HEK293 (cell line): ENCODE measurements around the gene TNPO3.

Experiments
- CTCF ChIA-PET: fragments of 350-600 bp; formaldehyde crosslinking; extraction: SDS; loops from one replicate; lab custom pipeline; 2021; ENCODE audit warnings: antibody characterized with exemption; lab: Yijun Ruan, JAX
- POLR2A ChIA-PET: fragments of 300-600 bp; formaldehyde crosslinking; extraction: SDS; loops from one replicate; lab custom pipeline; 2020; ENCODE audit warnings: antibody characterized with exemption, inconsistent platforms; lab: Yijun Ruan, JAX
- H3K27ac ChIP-seq: fragments of 200-500 bp; sonication (Bioruptor generic); 2 replicates; pipeline ENCODE4 v1.5.1; 2014; ENCODE audit warnings: low read depth, low read length, control low read depth, inconsistent platforms; ENCODE audit errors: extremely low read depth
- H3K36me3 ChIP-seq, 2 experiments: fragments of 200-500 bp in 1 of 2; sonication (Bioruptor generic) in 1 of 2; 1 replicate in 1 of 2; 2 replicates in 1 of 2; pipeline ENCODE4 v1.5.1; 2014 to 2017; ENCODE audit warnings: inconsistent platforms in 2 of 2, low read length in 2 of 2; ENCODE audit not compliant: control insufficient read depth in 2 of 2, insufficient read depth in 1 of 2
- H3K4me1 ChIP-seq: fragments of 200-500 bp; sonication (Bioruptor generic); 2 replicates; pipeline ENCODE4 v1.5.1; 2014; ENCODE audit warnings: mild to moderate bottlenecking, low read length, inconsistent platforms; ENCODE audit not compliant: control insufficient read depth, insufficient read depth
- H3K4me3 ChIP-seq: 2 replicates; pipeline ENCODE4 v1.5.1; 2011; ENCODE audit warnings: low read depth, mild to moderate bottlenecking, control low read depth, low read length, moderate library complexity
- H3K9me3 ChIP-seq: fragments of 200-500 bp; sonication (Bioruptor generic); 2 replicates; pipeline ENCODE4 v1.5.1; 2014; ENCODE audit warnings: low read depth, low read length, inconsistent platforms; ENCODE audit not compliant: control insufficient read depth, insufficient read depth
- IKZF3 ChIP-seq: fragments of 450-650 bp; IDR thresholded peaks from 2 replicates; pipeline ENCODE4 v1.5.0; 2018; ENCODE audit warnings: missing biosample characterization, mild to moderate bottlenecking, missing genetic modification characterization, moderate library complexity
- SALL2 ChIP-seq: fragments of 450-650 bp; formaldehyde crosslinking; IDR thresholded peaks from 2 replicates; pipeline ENCODE4 v1.5.0; 2017; ENCODE audit warnings: missing biosample characterization, mild to moderate bottlenecking, missing genetic modification characterization, borderline replicate concordance
- ZBTB1 ChIP-seq: fragments of 450-650 bp; formaldehyde crosslinking; IDR thresholded peaks from 2 replicates; pipeline ENCODE4 v1.5.1; 2016; ENCODE audit warnings: missing biosample characterization, missing genetic modification characterization
- ZNF121 ChIP-seq: fragments of 450-650 bp; formaldehyde crosslinking; IDR thresholded peaks from 2 replicates; pipeline ENCODE4 v1.5.1; 2016; ENCODE audit warnings: missing biosample characterization, missing genetic modification characterization
- ZNF18 ChIP-seq: fragments of 450-650 bp; formaldehyde crosslinking; IDR thresholded peaks from 2 replicates; pipeline ENCODE4 v1.5.1; 2016; ENCODE audit warnings: missing biosample characterization, missing genetic modification characterization
- ZNF26 ChIP-seq: fragments of 450-650 bp; formaldehyde crosslinking; IDR thresholded peaks from 2 replicates; pipeline ENCODE4 v1.5.1; 2016; ENCODE audit warnings: missing biosample characterization, missing genetic modification characterization
- ZNF302 ChIP-seq: fragments of 450-650 bp; formaldehyde crosslinking; IDR thresholded peaks from 2 replicates; pipeline ENCODE4 v1.5.1; 2016; ENCODE audit warnings: missing biosample characterization, missing genetic modification characterization, low read depth
- ZNF391 ChIP-seq: fragments of 450-650 bp; formaldehyde crosslinking; IDR thresholded peaks from 2 replicates; pipeline ENCODE4 v1.5.1; 2016; ENCODE audit warnings: low read depth, missing biosample characterization, missing genetic modification characterization, borderline replicate concordance
- ZNF433 ChIP-seq: fragments of 450-650 bp; formaldehyde crosslinking; IDR thresholded peaks from 2 replicates; pipeline ENCODE4 v1.5.1; 2016; ENCODE audit warnings: missing biosample characterization, missing genetic modification characterization, low read depth
- ZNF521 ChIP-seq: fragments of 450-650 bp; formaldehyde crosslinking; IDR thresholded peaks from 2 replicates; pipeline ENCODE4 v1.5.1; 2017; ENCODE audit warnings: missing biosample characterization, mild to moderate bottlenecking, missing genetic modification characterization
- ZNF677 ChIP-seq: fragments of 450-650 bp; IDR thresholded peaks from 2 replicates; pipeline ENCODE4 v1.5.0; 2018; ENCODE audit warnings: missing biosample characterization, mild to moderate bottlenecking, missing genetic modification characterization, moderate library complexity
- ZNF747 ChIP-seq: fragments of 450-650 bp; formaldehyde crosslinking; IDR thresholded peaks from 2 replicates; pipeline ENCODE4 v1.5.1; 2016; ENCODE audit warnings: missing biosample characterization, missing genetic modification characterization
- TF ChIP-seq, protein P1 (sequence below): fragments of 450-650 bp; formaldehyde crosslinking; IDR thresholded peaks from 2 replicates; pipeline ENCODE4 v1.5.1; 2016; ENCODE audit warnings: missing biosample characterization, missing genetic modification characterization, low read depth

Gene TNPO3

DNA sequence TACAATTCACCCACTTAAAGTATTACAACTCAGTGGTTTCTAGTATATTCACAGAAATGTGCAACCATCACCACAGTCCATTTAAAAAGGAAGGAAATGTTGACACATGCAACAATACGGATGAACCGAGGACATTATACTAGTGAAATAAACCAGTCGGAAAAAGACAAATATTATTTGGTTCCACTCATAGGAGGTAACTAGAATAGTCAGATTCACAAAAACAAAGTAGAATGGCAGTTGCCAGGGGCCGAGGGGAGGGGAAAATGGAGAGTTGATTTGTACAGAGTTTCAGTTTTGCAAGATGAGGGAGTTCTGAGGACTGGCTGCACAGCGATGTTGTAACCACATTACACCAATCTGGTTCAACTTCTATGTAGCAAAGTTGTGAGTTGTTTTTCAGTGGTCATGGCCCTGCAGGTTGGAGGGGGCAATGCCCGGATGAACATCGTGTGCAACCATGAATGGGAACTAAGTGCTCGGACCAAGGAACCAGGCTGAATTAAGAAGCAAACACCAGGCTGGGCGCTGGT is 17.6 kb upstream of the TNPO3 start:
- Histone ChIP-seq H3K27ac (no peak overlapping the region), H3K4me1 (no peaks in the 10 kb centered on the region), H3K4me3 (no peak overlapping the region), H3K9me3 (no peaks in the 10 kb centered on the region), H3K36me3 (no peaks in the 10 kb centered on the region)
- CTCF ChIA-PET: interaction anchor here (1.1 kb wide), 1 partner anchor 17 kb away, joined by 4 read pairs; no protein-coding TSS in a partner anchor
- POLR2A ChIA-PET: no interaction called here
- TF ChIP-seq ZNF433 (no peak), ZNF18 (tag by site-specific recombination) (no peak)

DNA sequence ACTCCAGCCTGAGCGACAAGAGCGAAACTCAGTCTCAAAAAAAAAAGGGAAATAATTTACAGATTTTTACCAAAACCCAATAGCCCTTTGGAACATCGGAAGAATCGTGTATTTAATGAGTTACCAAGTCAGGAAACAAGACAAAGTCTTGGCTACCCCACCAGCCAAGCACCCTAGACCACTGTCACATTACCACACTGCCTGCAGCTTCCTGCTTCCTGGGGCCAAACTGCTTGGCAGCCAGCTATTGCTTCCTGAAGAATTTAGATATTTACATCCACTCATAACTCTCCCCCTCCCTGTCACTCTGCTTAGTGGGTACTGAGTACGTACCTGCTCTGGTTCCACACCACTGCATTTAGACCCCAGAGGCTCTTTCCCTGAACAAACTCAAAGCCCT is 14.1 kb upstream of the TNPO3 start:
- POLR2A ChIA-PET: no interaction called here
- CTCF ChIA-PET: interaction anchor here (2.0 kb wide), 1 partner anchor 22 kb away, joined by 8 read pairs; no protein-coding TSS in a partner anchor
- TF ChIP-seq, protein P1, sequence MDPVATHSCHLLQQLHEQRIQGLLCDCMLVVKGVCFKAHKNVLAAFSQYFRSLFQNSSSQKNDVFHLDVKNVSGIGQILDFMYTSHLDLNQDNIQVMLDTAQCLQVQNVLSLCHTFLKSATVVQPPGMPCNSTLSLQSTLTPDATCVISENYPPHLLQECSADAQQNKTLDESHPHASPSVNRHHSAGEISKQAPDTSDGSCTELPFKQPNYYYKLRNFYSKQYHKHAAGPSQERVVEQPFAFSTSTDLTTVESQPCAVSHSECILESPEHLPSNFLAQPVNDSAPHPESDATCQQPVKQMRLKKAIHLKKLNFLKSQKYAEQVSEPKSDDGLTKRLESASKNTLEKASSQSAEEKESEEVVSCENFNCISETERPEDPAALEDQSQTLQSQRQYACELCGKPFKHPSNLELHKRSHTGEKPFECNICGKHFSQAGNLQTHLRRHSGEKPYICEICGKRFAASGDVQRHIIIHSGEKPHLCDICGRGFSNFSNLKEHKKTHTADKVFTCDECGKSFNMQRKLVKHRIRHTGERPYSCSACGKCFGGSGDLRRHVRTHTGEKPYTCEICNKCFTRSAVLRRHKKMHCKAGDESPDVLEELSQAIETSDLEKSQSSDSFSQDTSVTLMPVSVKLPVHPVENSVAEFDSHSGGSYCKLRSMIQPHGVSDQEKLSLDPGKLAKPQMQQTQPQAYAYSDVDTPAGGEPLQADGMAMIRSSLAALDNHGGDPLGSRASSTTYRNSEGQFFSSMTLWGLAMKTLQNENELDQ (tag by site-specific recombination): no peak
- TF ChIP-seq IKZF3 (tag by site-specific recombination) (no peak), ZNF391 (tag by site-specific recombination) (no peak), ZNF677 (no peak), ZBTB1 (tag by site-specific recombination) (no peak), SALL2 (tag by site-specific recombination) (no peak), ZNF747 (tag by site-specific recombination) (no peak), ZNF302 (tag by site-specific recombination) (no peak), ZNF521 (tag by site-specific recombination) (no peak)
- H3K4me3 ChIP-seq: no peak overlapping the region
- no peak overlapping the region for H3K27ac ChIP-seq
- no peaks in the 10 kb centered on the region for H3K4me1 ChIP-seq
- no peaks in the 10 kb centered on the region for H3K36me3 ChIP-seq
- no peaks in the 10 kb centered on the region for H3K9me3 ChIP-seq

DNA sequence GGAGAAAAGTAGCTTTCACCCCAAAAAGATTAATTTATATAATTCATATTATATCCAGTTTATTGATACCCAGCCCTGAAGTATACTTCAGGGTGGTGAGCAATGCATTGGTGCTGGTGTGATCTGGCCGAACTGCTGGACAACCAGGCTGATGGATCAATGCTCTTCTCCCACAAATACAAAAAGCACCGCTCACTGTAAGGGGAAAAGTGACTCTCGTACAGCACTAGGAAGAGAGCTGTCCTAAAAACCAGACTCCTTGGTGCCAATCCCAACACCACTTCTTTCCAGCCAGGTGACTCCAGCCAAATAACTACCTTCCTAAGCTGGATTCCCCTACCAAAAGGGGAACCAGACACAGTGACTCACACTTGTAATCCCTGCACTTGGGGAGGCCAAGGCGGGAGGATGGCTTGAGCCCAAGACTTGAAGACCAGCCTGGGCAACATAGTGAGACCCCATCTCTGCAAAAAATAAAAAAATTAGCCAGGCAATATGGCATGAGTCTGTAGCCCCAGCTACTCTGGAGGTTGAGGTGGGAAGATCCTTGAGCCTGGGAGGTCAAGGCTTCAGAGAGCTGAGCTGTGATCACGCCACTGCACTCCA is 13.1 kb upstream of the TNPO3 start:
- ChIA-PET POLR2A (interaction anchor here (2.2 kb wide), 1 partner anchor 13 kb away, joined by 15 read pairs; the partner anchor contains the start of gene TNPO3), CTCF (interaction anchor here (0.5 to 2.0 kb wide), 3 partner anchors 23 to 723 kb away, joined by 4 to 8 read pairs (median 4); no protein-coding TSS in a partner anchor)
- Histone ChIP-seq H3K4me1 (no peaks in the 10 kb centered on the region), H3K9me3 (no peaks in the 10 kb centered on the region), H3K36me3 (no peaks in the 10 kb centered on the region), H3K4me3 (no peak overlapping the region), H3K27ac (no peak overlapping the region)
- TF ChIP-seq ZNF121 (peak; percentile 92), ZNF26 (no peak)
